Stimulated activated naive CD4-positive, alpha-beta T cell treated with Interleukin-2 at 50 U/mL for 16 hours (primary cell): ENCODE results near the gene CDS2.

ENCODE experiments used
- DNase-seq: peaks from one replicate; lab custom pipeline; 2025; lab: John Stamatoyannopoulos, UW

CDS2 gene

DNA sequence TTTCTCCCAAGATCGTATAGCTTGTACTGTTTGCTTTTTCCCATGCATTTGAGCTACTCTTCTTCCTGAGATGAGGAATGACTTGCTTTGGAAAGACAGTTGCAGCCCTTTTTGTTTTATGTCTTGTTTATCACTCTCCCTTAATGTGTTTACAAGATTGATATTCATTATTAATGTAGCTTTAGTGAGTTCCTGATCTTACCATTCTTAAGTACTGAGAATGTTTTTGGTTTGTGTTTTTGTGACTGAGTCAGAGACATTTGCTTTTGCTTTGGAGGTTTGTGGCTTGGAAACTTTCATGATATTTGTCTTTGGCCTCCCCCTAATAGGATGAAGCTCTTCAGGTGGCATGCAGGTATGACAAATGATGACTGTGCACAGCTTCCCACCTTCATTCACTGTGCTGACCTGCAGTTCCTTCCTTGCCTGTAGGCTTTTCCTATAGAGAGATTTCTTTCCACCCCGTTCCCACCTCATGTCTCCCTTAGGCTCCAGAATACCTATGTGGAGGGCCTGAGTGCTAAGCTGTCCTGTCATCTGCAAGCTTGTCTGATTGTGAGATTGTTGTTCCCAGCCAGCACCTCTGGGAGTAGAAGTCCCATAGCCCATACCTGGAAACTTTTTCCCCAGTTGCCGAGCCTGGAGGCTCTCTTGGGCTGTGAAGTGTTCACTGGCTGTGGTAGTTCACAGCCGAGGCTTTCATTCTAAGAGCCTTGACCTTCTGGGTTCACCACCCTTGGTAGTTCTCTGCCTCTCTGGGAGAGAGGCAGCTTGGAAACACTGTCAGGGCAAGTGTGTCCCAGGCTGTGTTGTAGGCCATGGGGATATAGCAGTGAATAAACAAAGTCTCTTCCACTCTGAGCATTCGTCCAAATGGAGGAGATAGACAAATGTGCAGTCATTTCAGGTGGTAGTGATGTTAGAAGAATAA is 27.1 kb downstream of the CDS2 start:
- no peak for DNase-seq

- no peak for DNase-seq
Observed at GRCh38 chr20:5154543-5154925, 27.7 kb downstream of the CDS2 start.

DNA sequence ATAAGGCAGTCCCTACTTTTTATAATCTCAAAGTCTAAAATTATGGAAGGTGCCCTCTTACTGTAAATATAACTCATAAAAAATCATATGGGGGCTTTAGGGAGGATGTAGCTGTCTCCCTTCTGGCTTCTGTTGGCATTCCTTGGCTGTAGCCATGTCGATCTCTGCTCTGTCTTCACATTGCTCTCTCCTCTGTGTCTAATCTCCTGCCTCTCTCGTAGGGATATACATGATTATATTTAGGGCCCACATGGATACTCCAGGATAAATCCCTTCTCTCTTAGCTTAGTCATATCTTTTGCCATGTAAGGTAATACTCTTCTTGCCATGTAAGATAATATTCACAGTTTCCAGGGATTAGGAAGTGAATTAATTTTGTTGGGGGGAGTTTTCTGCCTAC is 28.6 kb downstream of the CDS2 start:
- no peak for DNase-seq

- DNase-seq = no peak
Observed at GRCh38 chr20:5156675-5157448, 30.1 kb downstream of the CDS2 start.

- no peak for DNase-seq
Observed at GRCh38 chr20:5159928-5160327, 33.1 kb downstream of the CDS2 start.

- DNase-seq = no peak
Observed at GRCh38 chr20:5160882-5161281, 34.1 kb downstream of the CDS2 start.

DNA sequence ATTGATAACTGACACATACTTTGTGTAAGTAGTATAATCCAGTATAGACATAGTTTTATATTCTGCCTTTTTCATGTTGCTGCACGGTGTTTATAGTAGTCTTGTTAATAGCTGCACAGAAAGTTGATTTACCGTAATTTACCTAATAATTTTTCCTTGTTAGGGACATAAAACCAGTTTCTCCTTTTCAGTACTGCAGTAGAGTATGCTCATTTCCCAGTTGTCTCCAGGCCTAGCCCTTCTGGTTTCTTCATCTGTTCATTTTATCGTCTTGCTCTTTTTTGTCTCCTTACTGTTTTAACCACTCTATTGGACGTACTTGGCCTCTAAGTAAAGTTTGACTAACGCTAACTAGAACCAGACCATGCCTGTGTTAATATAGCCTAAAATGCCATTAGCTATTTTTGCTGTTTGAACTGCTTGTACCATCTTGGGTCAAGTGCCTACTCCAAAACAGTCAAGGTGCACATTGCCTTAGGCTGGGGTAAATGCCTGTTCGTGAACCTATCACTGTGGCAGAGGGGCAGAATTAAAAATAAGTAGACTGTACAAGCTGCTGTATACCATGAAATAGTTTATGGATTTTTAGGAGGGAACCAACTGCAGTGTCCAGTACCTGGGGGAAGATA is 34.8 kb downstream of the CDS2 start:
- no peak for DNase-seq

DNA sequence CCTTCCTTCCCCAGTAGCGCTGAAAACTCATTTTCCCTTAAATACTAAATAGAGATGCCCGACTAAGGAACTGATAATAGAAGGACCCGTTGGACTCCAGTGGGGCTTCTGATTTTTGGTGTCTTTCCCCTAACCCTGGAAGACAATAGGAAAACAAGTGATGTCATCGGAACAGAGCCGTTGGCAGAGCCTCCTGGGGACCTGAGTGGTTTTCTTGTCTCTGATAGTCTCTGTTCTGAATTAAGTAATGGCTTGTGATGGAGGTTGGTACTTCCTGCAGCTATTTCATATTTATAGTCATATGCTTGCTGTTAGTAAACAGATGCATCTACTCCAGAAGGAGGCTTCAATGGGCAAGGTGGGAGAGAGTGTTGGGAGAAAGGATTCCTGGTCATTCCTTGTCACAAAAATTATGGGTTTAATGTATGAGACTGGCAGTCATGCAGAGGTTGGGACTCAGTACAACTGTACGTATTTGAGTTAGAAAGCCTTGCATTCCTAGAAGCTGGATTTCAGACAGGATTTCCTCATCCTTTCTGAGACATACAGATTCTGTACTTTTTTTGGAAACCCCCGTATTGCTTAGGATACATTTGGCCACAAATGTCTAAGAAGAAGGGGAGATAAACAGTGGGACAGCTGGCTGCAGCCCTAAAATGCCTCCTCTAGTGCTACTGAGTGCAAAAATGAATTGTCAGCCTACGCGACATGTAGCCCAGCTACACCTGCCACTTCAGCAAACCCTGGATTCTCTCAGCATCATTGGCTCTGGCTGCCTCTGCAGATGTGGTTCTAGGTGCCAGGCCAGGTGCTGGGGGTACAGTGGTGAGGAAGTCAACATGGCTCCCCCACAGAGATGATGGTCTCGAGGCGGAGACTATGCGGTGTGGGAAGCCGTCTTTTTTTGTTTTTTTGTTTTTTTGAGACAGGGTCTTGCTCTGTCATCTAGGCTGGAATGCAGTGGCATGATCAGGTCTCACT is 38.1 kb downstream of the CDS2 start:
- no peak for DNase-seq

DNA sequence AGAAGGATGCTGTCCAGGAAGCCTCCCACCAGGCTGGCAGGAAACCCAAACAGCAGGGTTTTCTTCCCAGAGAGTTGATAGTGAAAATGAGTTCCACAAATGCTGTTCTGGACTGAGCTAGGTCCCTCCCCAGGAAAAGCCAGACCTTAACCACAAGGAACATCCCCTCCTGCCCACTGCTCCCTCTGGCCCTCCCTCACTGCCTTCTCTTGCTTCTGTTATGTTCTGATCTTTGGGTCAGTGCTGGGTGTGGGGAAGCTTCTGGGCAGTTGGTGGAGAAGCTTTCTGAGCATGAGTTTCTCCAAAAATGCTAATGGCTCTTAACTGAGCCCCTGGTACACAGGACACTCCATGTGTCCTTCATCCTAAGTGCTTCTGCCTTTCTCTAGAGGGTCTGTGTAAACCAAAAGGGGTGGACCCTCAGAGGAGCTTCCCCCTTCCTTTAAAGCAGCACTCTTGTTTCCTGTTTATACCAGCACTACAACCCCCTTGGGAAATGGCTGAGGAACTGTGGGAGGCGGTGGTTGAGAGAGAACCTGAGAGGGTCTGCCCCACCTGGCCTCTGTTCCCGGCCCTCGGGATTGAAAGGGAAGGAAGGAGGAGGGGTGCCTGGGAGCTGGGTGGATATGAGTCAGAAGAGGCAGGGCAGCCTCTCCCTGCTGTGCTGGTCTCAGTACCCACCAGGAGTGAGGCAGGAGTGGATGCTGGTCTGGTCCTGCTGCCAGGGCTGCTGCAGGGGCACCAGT is 42.0 kb downstream of the CDS2 start:
- no peak for DNase-seq

- DNase-seq = no peak
Observed at GRCh38 chr20:5170341-5170740, 43.5 kb downstream of the CDS2 start.

DNA sequence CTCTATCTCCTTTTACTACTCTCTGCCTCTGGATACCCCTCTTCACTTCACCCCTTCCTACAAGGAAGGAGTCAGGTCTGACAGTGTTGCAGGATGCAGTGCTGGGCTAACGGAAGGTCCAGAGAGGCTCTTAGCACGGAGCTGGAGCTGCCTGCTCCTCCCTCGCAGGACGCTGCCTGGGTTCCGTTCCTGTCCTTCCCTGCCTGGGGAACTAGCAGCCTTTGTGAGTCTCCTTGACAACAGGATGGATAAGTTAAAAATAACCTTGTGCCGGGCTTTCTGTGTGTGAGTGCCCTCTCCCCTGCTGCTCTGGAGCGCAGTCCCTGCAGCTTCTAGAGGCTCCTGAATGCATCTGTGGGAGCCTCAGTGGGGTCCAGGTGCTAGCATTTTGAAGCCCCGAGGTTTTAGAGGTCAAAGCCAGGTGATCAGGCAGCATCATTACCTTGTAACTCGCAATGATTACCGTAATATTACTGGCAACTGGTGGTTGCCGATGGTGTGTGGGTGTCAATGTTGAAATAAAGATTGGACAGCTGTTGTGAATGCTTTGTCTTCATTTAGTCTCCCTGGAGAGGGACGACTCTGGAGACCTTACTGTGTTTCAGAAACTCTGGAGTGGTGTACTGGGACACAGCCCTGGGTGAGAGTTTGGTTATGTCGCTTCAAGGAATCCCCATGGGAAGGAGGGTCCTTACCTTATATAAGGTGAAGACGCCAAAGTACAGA is 44.4 kb downstream of the CDS2 start:
- DNase-seq = no peak

- no peak for DNase-seq
Observed at GRCh38 chr20:5171790-5172164, 45.0 kb downstream of the CDS2 start.

- no peak for DNase-seq
Observed at GRCh38 chr20:5172167-5172601, 45.4 kb downstream of the CDS2 start.

GRCh38 chr20:5172903-5173463 is 46.2 kb downstream of the CDS2 start:
- no peak for DNase-seq

GRCh38 chr20:5173751-5174150 is 46.9 kb downstream of the CDS2 start:
- no peak for DNase-seq

GRCh38 chr20:5177071-5177470 is 50.3 kb downstream of the CDS2 start:
- no peak for DNase-seq

GRCh38 chr20:5178046-5178445 is 51.2 kb downstream of the CDS2 start:
- DNase-seq = no peak

DNA sequence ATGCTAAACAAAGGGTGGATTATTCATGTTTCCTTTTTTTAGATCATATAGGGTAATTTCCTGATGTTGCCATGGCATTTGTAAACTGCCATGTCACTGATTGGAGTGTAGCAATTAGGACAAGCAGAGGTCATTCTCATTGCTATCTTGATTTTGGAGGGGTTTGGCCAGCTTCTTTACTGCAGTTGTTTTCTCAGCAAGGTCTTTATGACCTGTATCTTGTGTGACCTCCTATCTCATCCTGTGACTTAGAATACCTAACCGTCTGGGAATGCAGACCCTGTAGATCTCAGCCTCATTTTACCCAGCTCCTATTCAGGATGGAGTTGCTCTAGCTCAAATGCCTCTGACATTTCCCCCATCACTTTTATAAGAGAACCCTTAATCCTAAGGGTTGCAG is 53.6 kb downstream of the CDS2 start:
- no peak for DNase-seq

GRCh38 chr20:5180933-5181332 is 54.1 kb downstream of the CDS2 start:
- DNase-seq = no peak

DNA sequence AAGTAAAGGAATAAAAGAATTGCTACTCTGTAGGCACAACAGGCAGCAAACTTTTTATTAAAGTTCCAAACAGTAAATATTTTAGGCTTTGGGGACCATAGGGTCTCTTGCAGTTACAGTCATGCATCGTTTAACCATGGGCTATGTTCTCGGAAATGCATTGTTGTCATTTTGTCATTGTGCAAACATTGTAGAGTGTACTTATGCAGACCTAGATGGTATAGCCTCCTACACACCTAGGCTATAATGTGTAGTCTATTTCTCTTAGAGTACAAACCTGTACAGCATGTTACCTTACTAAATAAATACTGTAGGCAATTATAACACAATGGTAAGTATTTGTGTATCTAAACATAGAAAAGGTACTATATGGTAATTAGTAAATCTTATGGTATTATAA is 54.7 kb downstream of the CDS2 start:
- DNase-seq = no peak
